Measurements from ENCODE around the gene LCE2D. TPM values are rescaled to one million over a fixed set of nuclear protein-coding genes. Genes with fewer than 3 reads are reported as not detected.

LCE2D gene
- total and polyA plus RNA-seq, 2 experiments from 2014 or later, result not detected

DNA sequence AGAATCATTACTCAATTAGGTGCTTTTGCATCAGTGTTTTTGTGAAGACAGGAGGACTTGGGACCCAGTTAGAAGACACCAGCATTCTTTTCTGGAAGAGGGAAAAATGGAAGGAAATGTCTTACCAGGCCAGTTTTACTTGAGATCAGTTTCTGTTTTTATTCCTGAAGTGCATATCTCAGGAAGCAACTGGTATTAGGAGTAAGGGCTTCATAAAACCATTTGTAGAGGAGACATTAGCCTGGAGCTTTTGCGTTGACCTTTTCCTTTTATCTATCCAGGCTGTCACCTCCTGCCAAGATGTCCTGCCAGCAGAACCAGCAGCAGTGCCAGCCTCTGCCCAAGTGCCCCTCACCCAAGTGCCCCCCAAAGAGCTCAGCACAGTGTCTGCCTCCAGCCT is 49.7 kb upstream of the LCE2D start, which contains the start of gene LCE3B:
LCE3B (plus strand) TSS at position 301 of the 400 bp plus-strand sequence; CDS start at position 301, 0 bp downstream.
- ATAC-seq (no peak), DNase-seq (ENCODE audit: low spot score) (no peak)
- Mint-ChIP-seq H3K9me3 (peaks cover 14% of the 10 kb centered on the region), H3K27ac (no peak within 1 kb of the TSS), H3K27me3 (ENCODE audit: insufficient read depth, low read depth, poor library complexity) (no peaks in the 10 kb centered on the region), H3K4me1 (no peaks in the 10 kb centered on the region), H3K36me3 (ENCODE audit: low read depth) (peaks cover 8% of the 10 kb centered on the region), H3K4me3 (no peak within 1 kb of the TSS)
- no peaks in the 10 kb centered on the region for H3K27me3 ChIP-seq (ENCODE audit: insufficient read depth)
- H2AFZ ChIP-seq, result no peak within 1 kb of the TSS
- H3K27ac ChIP-seq (ENCODE audit: low read depth), result no peak within 1 kb of the TSS
- H3K79me2 ChIP-seq (replicated peaks; ENCODE audit: insufficient read depth), result no peaks in the 10 kb centered on the region
- H3K4me2 ChIP-seq, result no peak within 1 kb of the TSS
- H3K9me2 ChIP-seq (ENCODE audit: insufficient read depth), result no peaks in the 10 kb centered on the region
- no peak within 1 kb of the TSS for H3K4me3 ChIP-seq
- H3K36me3 ChIP-seq (ENCODE audit: insufficient read depth), result peaks cover 5% of the 10 kb centered on the region; the same call in 1 of the 2 replicates
- H3K4me1 ChIP-seq (ENCODE audit: insufficient read depth), result no peaks in the 10 kb centered on the region
- no peaks in the 10 kb centered on the region for H3F3A ChIP-seq (replicated peaks; ENCODE audit: low read depth)
- no peak for TF ChIP-seq JUNB (IDR thresholded peaks at IDR 0.05; ENCODE audit: unreplicated experiment)
- TF ChIP-seq CREB1 (CRISPR knock-in tag; IDR thresholded peaks at IDR 0.05; ENCODE audit: low read depth), result no peak
- no peak for TF ChIP-seq ETS1 (IDR thresholded peaks at IDR 0.05)
- no peak for TF ChIP-seq EZH2phosphoT487 (IDR thresholded peaks at IDR 0.05; ENCODE audit: unreplicated experiment)
- no peak for TF ChIP-seq ZNF331 (CRISPR knock-in tag; IDR thresholded peaks at IDR 0.05; ENCODE audit: low read depth)
- TF ChIP-seq CTCF (conservative IDR thresholded peaks at IDR 0.05; ENCODE audit: low read depth in 2 of 2), result no peak
- no peak for TF ChIP-seq ZNF114 (CRISPR knock-in tag; IDR thresholded peaks at IDR 0.05)
- TF ChIP-seq, protein P1, sequence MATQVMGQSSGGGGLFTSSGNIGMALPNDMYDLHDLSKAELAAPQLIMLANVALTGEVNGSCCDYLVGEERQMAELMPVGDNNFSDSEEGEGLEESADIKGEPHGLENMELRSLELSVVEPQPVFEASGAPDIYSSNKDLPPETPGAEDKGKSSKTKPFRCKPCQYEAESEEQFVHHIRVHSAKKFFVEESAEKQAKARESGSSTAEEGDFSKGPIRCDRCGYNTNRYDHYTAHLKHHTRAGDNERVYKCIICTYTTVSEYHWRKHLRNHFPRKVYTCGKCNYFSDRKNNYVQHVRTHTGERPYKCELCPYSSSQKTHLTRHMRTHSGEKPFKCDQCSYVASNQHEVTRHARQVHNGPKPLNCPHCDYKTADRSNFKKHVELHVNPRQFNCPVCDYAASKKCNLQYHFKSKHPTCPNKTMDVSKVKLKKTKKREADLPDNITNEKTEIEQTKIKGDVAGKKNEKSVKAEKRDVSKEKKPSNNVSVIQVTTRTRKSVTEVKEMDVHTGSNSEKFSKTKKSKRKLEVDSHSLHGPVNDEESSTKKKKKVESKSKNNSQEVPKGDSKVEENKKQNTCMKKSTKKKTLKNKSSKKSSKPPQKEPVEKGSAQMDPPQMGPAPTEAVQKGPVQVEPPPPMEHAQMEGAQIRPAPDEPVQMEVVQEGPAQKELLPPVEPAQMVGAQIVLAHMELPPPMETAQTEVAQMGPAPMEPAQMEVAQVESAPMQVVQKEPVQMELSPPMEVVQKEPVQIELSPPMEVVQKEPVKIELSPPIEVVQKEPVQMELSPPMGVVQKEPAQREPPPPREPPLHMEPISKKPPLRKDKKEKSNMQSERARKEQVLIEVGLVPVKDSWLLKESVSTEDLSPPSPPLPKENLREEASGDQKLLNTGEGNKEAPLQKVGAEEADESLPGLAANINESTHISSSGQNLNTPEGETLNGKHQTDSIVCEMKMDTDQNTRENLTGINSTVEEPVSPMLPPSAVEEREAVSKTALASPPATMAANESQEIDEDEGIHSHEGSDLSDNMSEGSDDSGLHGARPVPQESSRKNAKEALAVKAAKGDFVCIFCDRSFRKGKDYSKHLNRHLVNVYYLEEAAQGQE (IDR thresholded peaks at IDR 0.05; ENCODE audit: unreplicated experiment), result no peak
- no peak for TF ChIP-seq ZNF462 (CRISPR knock-in tag; IDR thresholded peaks at IDR 0.05)
- TF ChIP-seq POLR2AphosphoS5 (IDR thresholded peaks at IDR 0.05; ENCODE audit: low read depth), result no peak
- TF ChIP-seq NANOG (IDR thresholded peaks at IDR 0.05; ENCODE audit: borderline replicate concordance), result no peak
- no peak for TF ChIP-seq STAT1 (IDR thresholded peaks at IDR 0.05; ENCODE audit: unreplicated experiment)
- TF ChIP-seq EZH2 (IDR thresholded peaks at IDR 0.05; ENCODE audit: low read depth, unreplicated experiment), result no peak
- H4K20me1 ChIP-seq (replicated peaks; ENCODE audit: insufficient read depth), result no peaks in the 10 kb centered on the region

All from GM23338 (cell line).